Pons (tissue), 1 donor: ENCODE results near the gene ANKS6.

Experiments used
- DNase-seq: peaks from one replicate; pipeline ENCODE4 v3.0.0-alpha.2; 2016; ENCODE audit warnings: low spot score

The ANKS6 gene

GRCh38 chr9:98815391-98815951, 19.1 kb upstream of the ANKS6 start:
- no peak for DNase-seq

GRCh38 chr9:98811051-98811650, 14.8 kb upstream of the ANKS6 start:
- DNase-seq = no peak

GRCh38 chr9:98810102-98810842, 13.9 kb upstream of the ANKS6 start:
- no peak for DNase-seq

GRCh38 chr9:98809311-98810101, 13.2 kb upstream of the ANKS6 start:
- no peak for DNase-seq

- no peak for DNase-seq
Observed at GRCh38 chr9:98808875-98809274, 12.5 kb upstream of the ANKS6 start.

- DNase-seq = no peak
Observed at GRCh38 chr9:98808411-98808815, 12.1 kb upstream of the ANKS6 start.

GRCh38 chr9:98807814-98808195, 11.4 kb upstream of the ANKS6 start:
- DNase-seq = no peak

- DNase-seq = no peak
Observed at GRCh38 chr9:98807070-98807813, 10.9 kb upstream of the ANKS6 start, which contains the start of gene GALNT12. Gene GALNT12 (plus strand): TSS chr9:98807670. CDS start chr9:98807699, 29 bp downstream.

- no peak for DNase-seq
Observed at GRCh38 chr9:98806394-98807035, 10.2 kb upstream of the ANKS6 start.

- DNase-seq = no peak
Observed at GRCh38 chr9:98805506-98806272, 9.3 kb upstream of the ANKS6 start.

GRCh38 chr9:98804083-98804482, 7.7 kb upstream of the ANKS6 start:
- no peak for DNase-seq

GRCh38 chr9:98801969-98802371, 5.6 kb upstream of the ANKS6 start:
- no peak for DNase-seq

- no peak for DNase-seq
Observed at GRCh38 chr9:98801561-98801960, 5.2 kb upstream of the ANKS6 start.

- DNase-seq = no peak
Observed at GRCh38 chr9:98798254-98798653, 1.9 kb upstream of the ANKS6 start.

GRCh38 chr9:98797491-98797890, 1.1 kb upstream of the ANKS6 start:
- no peak for DNase-seq

- DNase-seq = no peak
Observed at GRCh38 chr9:98795970-98796363, 388 bp downstream of the ANKS6 start.

- DNase-seq = no peak
Observed at GRCh38 chr9:98795295-98795955, 930 bp downstream of the ANKS6 start.

GRCh38 chr9:98794802-98795201, 1.6 kb downstream of the ANKS6 start:
- no peak for DNase-seq

- no peak for DNase-seq
Observed at GRCh38 chr9:98793031-98793430, 3.3 kb downstream of the ANKS6 start.
